HG03064 (cell line): ENCODE data around the gene GUF1.

ENCODE experiments used
- ATAC-seq: cut with Tn5 transposase; IDR thresholded peaks from one replicate; pipeline ENCODE4 v1.9.1; 2021; ENCODE audit warnings: low read depth; ENCODE audit not compliant: unreplicated experiment

Gene GUF1

GRCh38 chr4:44678094-44679041, at the start of gene GUF1:
TSS of gene GUF1 (plus strand) at chr4:44678420. CDS start at chr4:44678623, 203 bp downstream.
- ATAC-seq, result peak; percentile 96

GRCh38 chr4:44629280-44629866, 48.8 kb upstream of the GUF1 start:
- ATAC-seq, result peak; percentile 98

- ATAC-seq, result no peak
Measured at GRCh38 chr4:44632089-44632488, 46.1 kb upstream of the GUF1 start.

- no peak for ATAC-seq
Measured at GRCh38 chr4:44632733-44633132, 45.5 kb upstream of the GUF1 start.

GRCh38 chr4:44638091-44638490, 40.1 kb upstream of the GUF1 start:
- no peak for ATAC-seq

- no peak for ATAC-seq
Measured at GRCh38 chr4:44646151-44646550, 32.1 kb upstream of the GUF1 start.

GRCh38 chr4:44651425-44651824, 26.8 kb upstream of the GUF1 start, which contains the start of gene YIPF7:
TSS of gene YIPF7 (minus strand) at chr4:44651625. CDS start at chr4:44650100, 1,525 bp downstream.
- ATAC-seq, result no peak

GRCh38 chr4:44652002-44652401, 26.2 kb upstream of the GUF1 start:
- ATAC-seq, result no peak

GRCh38 chr4:44660396-44660795, 17.8 kb upstream of the GUF1 start:
- ATAC-seq, result no peak

- no peak for ATAC-seq
Measured at GRCh38 chr4:44661940-44662622, 16.1 kb upstream of the GUF1 start.

GRCh38 chr4:44662623-44663005, 15.6 kb upstream of the GUF1 start:
- ATAC-seq, result no peak

- no peak for ATAC-seq
Measured at GRCh38 chr4:44663539-44664263, 14.5 kb upstream of the GUF1 start.

- no peak for ATAC-seq
Measured at GRCh38 chr4:44668526-44668925, 9.7 kb upstream of the GUF1 start.

GRCh38 chr4:44670506-44671199, 7.6 kb upstream of the GUF1 start:
- no peak for ATAC-seq

GRCh38 chr4:44671636-44672035, 6.6 kb upstream of the GUF1 start:
- no peak for ATAC-seq

- ATAC-seq, result no peak
Measured at GRCh38 chr4:44674471-44674870, 3.7 kb upstream of the GUF1 start.

- no peak for ATAC-seq
Measured at GRCh38 chr4:44675366-44675765, 2.9 kb upstream of the GUF1 start.

- ATAC-seq, result no peak
Measured at GRCh38 chr4:44679060-44679459, 840 bp downstream of the GUF1 start.

GRCh38 chr4:44684648-44685047, 6.4 kb downstream of the GUF1 start:
- no peak for ATAC-seq

GRCh38 chr4:44700427-44700826, 22.2 kb downstream of the GUF1 start:
- no peak for ATAC-seq
